Fibroblast of the aortic adventitia (primary cell): ENCODE results near the gene PREX1. TPM values are rescaled to one million over a fixed set of nuclear protein-coding genes. Genes with fewer than 3 reads are reported as not detected.
"Not testable (repeated sequence)": the region's sequence is repeated elsewhere in the genome, so short reads cannot be mapped to it uniquely, and the experiment has no call there.

Experiments used
- DNase-seq: peaks from one replicate; pipeline ENCODE4 v3.0.0-alpha.2; 2010; ENCODE audit warnings: low read depth
- H3K4me3 ChIP-seq: 2 replicates; pipeline ENCODE4 v1.5.1; 2011; ENCODE audit warnings: low read depth, mild to moderate bottlenecking, control low read depth, low read length, moderate library complexity
- total RNA-seq: library from RNA; depleted of rRNA; stranded (reverse); fragments of >200 nt; gene quantifications from 2 replicates; pipeline ENCODE4 v1.2.3, GENCODE V29; 2012; ENCODE audit warnings: low replicate concordance
- TF ChIP-seq, protein P1 (sequence below): IDR thresholded peaks from 2 replicates; pipeline ENCODE4 v1.5.1; 2011; ENCODE audit warnings: mild to moderate bottlenecking, low read length, control low read depth, inconsistent platforms; ENCODE audit not compliant: insufficient read depth

Gene PREX1
- total RNA-seq, 1 donor = 13.0 TPM

DNA sequence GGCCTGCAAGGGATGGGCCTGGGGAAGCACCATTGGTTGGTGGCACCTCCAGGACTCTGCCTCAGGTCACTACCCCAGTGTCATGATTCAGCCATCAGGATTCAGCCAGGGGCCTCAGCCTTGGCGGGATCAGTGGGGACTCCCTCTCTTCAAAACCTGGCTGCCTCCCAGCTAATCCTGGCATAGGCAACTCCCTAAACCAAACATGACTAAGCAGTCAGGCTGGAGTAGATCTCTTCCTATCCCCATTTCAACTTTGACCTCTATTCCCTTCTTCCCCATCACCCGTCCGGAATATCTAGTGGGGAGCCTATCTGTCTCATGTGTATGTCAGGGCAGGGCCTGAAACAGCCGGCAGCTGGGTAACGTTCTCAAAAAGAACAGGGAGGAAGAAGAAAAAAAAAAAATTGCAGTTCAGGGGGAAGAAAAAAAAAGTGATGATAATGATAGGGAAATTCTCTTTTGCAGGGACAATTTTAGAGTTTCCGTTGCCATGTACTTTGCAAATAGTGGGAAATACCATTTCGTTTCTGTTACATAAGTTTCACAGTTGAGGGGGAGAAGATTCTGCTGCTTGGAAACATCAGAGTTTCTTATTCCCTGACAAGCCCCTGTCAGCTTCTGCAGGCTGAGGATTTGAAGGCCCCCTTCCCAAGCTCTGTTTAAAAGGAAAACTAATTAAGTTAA is 4.1 kb upstream of the PREX1 start:
- H3K4me3 ChIP-seq = no peak overlapping the region
- TF ChIP-seq, protein P1, sequence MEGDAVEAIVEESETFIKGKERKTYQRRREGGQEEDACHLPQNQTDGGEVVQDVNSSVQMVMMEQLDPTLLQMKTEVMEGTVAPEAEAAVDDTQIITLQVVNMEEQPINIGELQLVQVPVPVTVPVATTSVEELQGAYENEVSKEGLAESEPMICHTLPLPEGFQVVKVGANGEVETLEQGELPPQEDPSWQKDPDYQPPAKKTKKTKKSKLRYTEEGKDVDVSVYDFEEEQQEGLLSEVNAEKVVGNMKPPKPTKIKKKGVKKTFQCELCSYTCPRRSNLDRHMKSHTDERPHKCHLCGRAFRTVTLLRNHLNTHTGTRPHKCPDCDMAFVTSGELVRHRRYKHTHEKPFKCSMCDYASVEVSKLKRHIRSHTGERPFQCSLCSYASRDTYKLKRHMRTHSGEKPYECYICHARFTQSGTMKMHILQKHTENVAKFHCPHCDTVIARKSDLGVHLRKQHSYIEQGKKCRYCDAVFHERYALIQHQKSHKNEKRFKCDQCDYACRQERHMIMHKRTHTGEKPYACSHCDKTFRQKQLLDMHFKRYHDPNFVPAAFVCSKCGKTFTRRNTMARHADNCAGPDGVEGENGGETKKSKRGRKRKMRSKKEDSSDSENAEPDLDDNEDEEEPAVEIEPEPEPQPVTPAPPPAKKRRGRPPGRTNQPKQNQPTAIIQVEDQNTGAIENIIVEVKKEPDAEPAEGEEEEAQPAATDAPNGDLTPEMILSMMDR = no peak
- peak; percentile 73 for DNase-seq

DNA sequence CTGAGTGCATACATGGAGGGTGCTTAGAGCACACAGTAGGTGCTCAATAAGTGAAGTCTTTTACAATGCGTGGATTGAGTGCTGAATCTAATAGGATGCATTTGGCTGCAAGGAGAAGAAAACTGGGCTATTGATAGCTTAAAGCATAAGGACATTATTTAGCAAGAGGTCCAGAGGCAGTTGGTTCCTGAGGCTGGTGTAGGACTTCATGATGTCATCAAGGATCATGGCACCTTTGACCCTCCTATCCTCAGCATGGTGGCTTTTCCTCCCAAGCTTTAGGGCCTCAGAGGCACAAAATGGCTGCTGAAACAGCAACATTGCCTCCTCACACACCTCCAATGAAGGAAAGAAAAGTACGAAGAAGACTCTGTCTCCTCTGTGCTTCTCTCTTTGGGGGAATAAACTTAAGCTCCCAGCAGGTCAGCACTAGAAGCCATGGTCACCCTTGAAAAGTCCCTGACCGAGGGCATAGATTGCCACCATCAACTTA is 3.1 kb upstream of the PREX1 start:
- DNase-seq = no peak
- TF ChIP-seq, protein P1 = no peak
- H3K4me3 ChIP-seq = no peak overlapping the region

DNA sequence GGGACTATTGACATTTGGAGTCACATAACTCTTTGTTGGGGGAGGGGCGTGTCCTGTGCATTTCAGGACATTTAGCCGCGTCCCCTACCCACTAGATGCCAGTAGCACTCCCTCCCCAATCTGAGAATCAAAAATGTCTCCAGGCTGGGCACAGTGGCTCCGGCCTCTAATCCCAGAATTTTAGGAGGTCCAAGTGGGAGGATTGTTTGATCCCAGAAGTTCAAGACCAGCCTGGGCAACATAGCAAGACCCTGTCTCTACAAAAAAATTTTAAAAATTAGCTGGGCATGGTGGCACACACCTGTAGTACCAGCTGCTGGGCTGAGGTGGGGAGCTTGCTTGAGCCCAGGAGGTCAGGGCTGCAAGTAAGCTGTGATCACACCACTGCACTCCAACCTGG is 2.1 kb upstream of the PREX1 start:
- TF ChIP-seq, protein P1 = no peak
- DNase-seq = no peak
- no peak overlapping the region for H3K4me3 ChIP-seq

DNA sequence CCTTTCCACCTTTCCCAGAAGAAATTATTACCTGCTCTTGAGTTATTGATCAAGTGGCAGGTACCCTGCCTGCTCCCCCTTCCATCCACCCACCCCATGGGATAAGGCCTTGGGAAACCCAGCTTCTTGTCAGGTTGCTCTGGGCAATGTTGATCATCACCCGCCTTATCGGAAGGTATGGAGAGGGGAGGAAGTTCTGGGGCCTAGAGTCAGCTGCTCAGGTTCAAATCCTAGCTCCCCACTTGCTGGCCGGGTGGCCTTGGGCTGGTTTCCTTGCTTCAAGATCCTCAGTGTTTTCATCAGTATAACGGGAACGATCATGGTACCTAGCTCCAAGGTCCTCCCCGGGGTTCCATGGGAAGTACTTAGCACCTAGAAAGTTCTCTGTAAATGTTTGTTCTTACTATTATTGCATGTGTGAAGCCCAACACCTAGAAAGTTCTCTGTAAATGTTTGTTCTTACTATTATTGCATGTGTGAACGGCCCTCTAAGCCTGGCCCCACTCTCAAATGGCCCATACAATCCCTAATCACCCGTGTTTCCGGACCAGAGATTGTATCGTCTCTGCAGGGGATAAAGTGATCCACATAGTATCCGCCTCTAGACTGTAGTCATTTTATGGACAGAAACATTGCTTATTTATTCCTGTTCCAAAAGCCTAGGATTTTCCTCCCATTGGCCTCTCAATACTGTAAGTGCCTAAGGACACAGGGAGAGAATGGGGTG is 1.1 kb upstream of the PREX1 start:
- TF ChIP-seq, protein P1 = no peak
- DNase-seq = no peak
- peak overlapping the region; percentile 65 for H3K4me3 ChIP-seq

DNA sequence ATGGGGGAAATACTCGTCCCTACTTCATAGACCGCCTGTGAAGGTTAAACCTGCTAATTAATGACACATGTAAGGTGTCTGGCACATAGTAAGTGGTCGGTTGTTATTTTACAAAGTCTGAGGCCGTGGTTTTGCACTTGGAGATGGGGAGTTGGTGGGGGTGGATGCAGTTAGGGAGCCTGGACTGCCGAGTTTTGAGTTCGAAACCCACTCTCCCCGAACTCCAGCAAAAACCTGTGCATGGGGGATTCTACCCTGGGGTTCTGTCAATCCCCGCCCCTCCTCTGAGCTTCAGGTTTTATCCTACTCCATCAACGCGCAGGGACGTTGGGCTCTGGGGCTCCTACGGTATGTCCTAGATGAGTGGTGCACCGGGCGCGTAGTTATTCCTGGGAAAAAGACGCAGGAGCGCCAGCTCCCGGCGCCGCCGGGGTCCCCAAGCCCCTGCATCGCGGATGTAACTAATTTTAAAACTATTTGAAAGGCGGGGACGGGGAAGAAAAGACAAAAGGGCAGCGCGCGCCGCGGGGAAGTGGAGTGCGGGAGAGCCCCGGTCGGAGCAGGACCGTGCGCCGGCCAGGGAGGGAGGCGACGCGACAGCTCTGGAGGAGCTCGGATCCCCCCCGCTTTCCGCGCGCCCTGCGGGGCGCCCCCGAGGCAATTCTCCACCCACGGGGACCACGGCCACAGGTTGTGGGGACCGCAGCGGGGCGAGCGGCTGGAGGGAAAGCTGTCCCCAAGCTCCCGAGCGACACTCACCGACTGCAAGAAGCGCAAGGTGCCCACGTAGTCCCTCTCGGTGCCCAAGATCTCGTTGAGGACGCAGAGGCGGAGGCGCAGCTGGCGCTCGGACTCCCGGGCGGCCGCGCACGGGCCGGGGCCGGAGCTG is 672 bp downstream of the PREX1 start:
- DNase-seq = no peak
- TF ChIP-seq, protein P1 = no peak
- peak overlapping the region; percentile 85 for H3K4me3 ChIP-seq

DNA sequence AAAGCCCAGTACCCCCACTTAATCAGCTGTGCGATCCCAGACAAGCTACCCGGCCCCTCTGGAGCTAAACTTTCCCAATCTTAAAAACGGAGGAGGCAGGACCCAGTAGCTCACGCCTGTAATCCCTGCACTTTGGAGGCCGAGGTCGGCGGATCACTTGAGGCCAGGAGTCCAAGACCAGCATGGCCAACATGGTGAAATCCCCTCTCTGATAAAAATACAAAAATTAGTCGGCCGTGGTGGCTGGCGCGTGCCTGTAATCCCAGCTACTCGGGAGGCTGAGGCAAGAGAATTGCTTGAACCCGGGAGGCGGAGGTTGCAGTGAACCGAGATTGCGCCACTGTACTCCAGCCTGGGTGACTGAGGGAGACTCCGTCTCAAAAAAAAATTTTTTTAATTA is 1.3 kb downstream of the PREX1 start:
- H3K4me3 ChIP-seq = peak overlapping the region; percentile 25
- not testable (repeated sequence) for DNase-seq

DNA sequence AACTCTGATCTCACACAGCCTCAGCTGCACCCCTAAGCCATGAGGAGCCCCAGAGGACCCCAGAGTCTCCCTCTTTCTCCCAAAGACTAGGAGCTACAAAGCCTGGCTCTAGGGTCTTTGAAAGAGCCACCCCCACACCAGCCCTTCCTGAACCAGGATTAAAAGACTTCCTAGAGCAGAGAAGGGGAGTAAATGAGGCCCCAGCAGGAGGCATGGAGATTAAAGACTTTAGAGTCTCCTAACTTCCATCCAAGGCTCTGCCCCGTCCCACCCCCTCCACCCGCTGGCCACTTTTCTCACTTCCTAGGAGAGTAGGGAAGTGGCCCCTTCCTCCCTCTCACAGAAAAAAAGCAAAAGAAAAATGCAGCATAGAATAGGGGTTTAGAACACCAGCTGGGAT is 1.7 kb downstream of the PREX1 start:
- H3K4me3 ChIP-seq = peak overlapping the region; percentile 25
- TF ChIP-seq, protein P1 = no peak

More for the DNA sequence above, 1.7 kb downstream of the PREX1 start:
- no peak for DNase-seq
